Gastrocnemius medialis (tissue), 4 donors: ENCODE data around the gene CEP170B. TPM values are rescaled to one million over a fixed set of nuclear protein-coding genes. Genes with fewer than 3 reads are reported as not detected.
"Not testable (repeated sequence)": the region's sequence is repeated elsewhere in the genome, so short reads cannot be mapped to it uniquely, and the experiment has no call there.

Experiments
- ATAC-seq, 2 donors: fragments of 150-250 bp; one replicate each; pipeline ENCODE4 v1.9.1; 2016
- DNase-seq, 2 donors: peaks; one replicate each; pipeline ENCODE4 v3.0.0-alpha.2; 2019
- H3K27ac ChIP-seq, 4 donors: fragments of 200-600 bp; sonication (generic); 1 replicate in 1 of 4; 2 replicates in 3 of 4; pipeline ENCODE4 v1.5.1; 2016 to 2018; ENCODE audit warnings: mild to moderate bottlenecking in 2 of 4, moderate library complexity in 1 of 4
- H3K27me3 ChIP-seq, 3 donors: fragments of 200-600 bp; sonication (generic) in 2 of 3; 1 replicate in 1 of 3; 2 replicates in 2 of 3; pipeline versions ENCODE4 v1.5.1 to v1.6.0; 2016 to 2019; ENCODE audit warnings: mild to moderate bottlenecking in 1 of 3, moderate library complexity in 1 of 3
- H3K36me3 ChIP-seq, 2 donors: fragments of 200-600 bp; sonication (generic) in 1 of 2; one replicate each; pipeline ENCODE4 v1.5.1; 2017 to 2018
- H3K4me1 ChIP-seq, 2 donors: fragments of 200-600 bp; sonication (generic) in 1 of 2; one replicate each; pipeline ENCODE4 v1.5.1; 2016 to 2017; ENCODE audit warnings: mild to moderate bottlenecking in 2 of 2
- H3K4me3 ChIP-seq, 4 donors: fragments of 200-600 bp; sonication (generic) in 3 of 4; 1 replicate in 1 of 4; 2 replicates in 3 of 4; pipeline ENCODE4 v1.5.1; 2016 to 2019; ENCODE audit warnings: mild to moderate bottlenecking in 2 of 4
- H3K9me3 ChIP-seq, 3 donors: fragments of 200-600 bp; sonication (generic) in 2 of 3; 1 replicate in 1 of 3; 2 replicates in 2 of 3; pipeline ENCODE4 v1.5.1; 2016 to 2019
- POLR2A ChIP-seq, 2 donors: fragments of 450-650 bp; IDR thresholded peaks; one replicate each; pipeline ENCODE4 v1.6.1; 2017; ENCODE audit warnings: antibody characterized with exemption in 2 of 2, mild to moderate bottlenecking in 2 of 2, moderate library complexity in 2 of 2
- in situ Hi-C, 4 donors: fragments of 200-750 bp; cut with MboI; loops; one replicate each; pipeline versions ENCODE4 v1.15.0 to v1.8.0; 2017; ENCODE audit warnings: low sequenced_read_pairs in 4 of 4
- intact Hi-C: fragments of 100-400 bp; cut with DNase I; formaldehyde crosslinking; loops from one replicate; pipeline ENCODE4 v1.15.1; 2023; ENCODE audit warnings: low total_unique reads
- total RNA-seq, 4 donors: library from RNA; depleted of rRNA; stranded (reverse); fragments of >200 nt; gene quantifications; one replicate each; pipeline versions ENCODE4 v1.1.0 to v1.2.3, GENCODE V29; 2016
- TF ChIP-seq, protein P1 (sequence below), 5 experiments: fragments of 450-650 bp in 3 of 5; fragments of 200-600 bp in 2 of 5; sonication (generic) in 2 of 5; IDR thresholded peaks in 4 of 5; conservative IDR thresholded peaks in 1 of 5; 1 replicate in 4 of 5; 2 replicates in 1 of 5; pipeline ENCODE4 v1.5.1; 2016 to 2019; ENCODE audit warnings: antibody characterized with exemption in 5 of 5, mild to moderate bottlenecking in 3 of 5, moderate library complexity in 3 of 5

Gene CEP170B
- total RNA-seq, 4 donors from 2014 or later = 4.5 to 13.0 (median 7.1) TPM

DNA sequence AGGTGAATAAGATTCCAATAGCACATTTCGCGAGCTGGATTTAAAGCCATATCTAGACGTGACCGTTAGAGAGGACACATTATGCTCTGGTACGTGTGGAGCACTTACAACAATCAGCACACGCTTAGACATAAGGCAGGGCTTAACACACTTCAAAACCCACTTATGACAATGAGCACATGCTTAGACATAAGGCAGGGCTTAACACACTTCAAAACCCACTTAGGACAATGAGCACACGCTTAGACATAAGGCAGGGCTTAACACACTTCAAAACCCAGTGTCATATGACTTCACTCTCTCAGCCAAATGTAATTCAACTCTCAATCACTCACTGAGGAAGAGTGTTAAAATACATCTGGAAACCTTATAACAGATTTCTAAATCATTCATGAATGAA lies 48.4 kb downstream of the CEP170B start:
- Histone ChIP-seq H3K9me3 (no peaks in the 10 kb centered on the region), H3K4me1 (no peaks in the 10 kb centered on the region), H3K36me3 (no peaks in the 10 kb centered on the region), H3K4me3 (no peak overlapping the region), H3K27me3 (peaks cover 0 to 14% (median 7%) of the 10 kb centered on the region in 3 donors), H3K27ac (no peak overlapping the region)
- intact Hi-C loops (no loop called here), in situ Hi-C loops (no loop called here)
- ATAC-seq = no peak
- TF ChIP-seq, protein P1, sequence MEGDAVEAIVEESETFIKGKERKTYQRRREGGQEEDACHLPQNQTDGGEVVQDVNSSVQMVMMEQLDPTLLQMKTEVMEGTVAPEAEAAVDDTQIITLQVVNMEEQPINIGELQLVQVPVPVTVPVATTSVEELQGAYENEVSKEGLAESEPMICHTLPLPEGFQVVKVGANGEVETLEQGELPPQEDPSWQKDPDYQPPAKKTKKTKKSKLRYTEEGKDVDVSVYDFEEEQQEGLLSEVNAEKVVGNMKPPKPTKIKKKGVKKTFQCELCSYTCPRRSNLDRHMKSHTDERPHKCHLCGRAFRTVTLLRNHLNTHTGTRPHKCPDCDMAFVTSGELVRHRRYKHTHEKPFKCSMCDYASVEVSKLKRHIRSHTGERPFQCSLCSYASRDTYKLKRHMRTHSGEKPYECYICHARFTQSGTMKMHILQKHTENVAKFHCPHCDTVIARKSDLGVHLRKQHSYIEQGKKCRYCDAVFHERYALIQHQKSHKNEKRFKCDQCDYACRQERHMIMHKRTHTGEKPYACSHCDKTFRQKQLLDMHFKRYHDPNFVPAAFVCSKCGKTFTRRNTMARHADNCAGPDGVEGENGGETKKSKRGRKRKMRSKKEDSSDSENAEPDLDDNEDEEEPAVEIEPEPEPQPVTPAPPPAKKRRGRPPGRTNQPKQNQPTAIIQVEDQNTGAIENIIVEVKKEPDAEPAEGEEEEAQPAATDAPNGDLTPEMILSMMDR (IDR thresholded peaks at IDR 0.05 in 4 of 5, conservative IDR thresholded peaks at IDR 0.05 in 1 of 5) = no peak
- TF ChIP-seq POLR2A (IDR thresholded peaks at IDR 0.05) = no peak
- DNase-seq = no peak

DNA sequence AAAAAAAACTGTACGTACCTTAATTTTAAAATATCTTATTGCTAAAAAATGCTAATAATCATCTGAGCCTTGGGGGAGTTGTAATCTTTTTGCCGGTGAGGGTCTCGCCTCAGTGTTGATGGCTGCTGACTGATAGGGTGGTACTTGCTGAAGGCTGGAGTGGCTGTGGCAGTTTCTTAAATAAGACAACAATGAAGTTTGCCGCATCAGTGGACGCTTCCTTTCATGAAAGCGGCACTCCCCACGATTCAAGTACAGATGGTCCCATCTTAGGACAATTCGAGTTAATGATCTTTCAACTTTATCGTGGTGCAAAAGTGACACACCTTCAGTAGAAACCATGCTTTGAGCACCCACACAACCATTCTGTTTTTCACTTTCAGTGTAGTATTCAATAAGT lies 52.0 kb downstream of the CEP170B start:
- H3K36me3 ChIP-seq = no peaks in the 10 kb centered on the region
- H3K27ac ChIP-seq = no peak overlapping the region
- no peak for TF ChIP-seq POLR2A (IDR thresholded peaks at IDR 0.05)
- TF ChIP-seq, protein P1 (IDR thresholded peaks at IDR 0.05 in 4 of 5, conservative IDR thresholded peaks at IDR 0.05 in 1 of 5) = no peak
- DNase-seq = no peak
- H3K27me3 ChIP-seq = peaks cover 0 to 6% (median 4%) of the 10 kb centered on the region in 3 donors
- no peak overlapping the region for H3K4me3 ChIP-seq
- in situ Hi-C loops = no loop called here
- intact Hi-C loops = no loop called here
- no peaks in the 10 kb centered on the region for H3K9me3 ChIP-seq
- ATAC-seq = no peak
- no peaks in the 10 kb centered on the region for H3K4me1 ChIP-seq

DNA sequence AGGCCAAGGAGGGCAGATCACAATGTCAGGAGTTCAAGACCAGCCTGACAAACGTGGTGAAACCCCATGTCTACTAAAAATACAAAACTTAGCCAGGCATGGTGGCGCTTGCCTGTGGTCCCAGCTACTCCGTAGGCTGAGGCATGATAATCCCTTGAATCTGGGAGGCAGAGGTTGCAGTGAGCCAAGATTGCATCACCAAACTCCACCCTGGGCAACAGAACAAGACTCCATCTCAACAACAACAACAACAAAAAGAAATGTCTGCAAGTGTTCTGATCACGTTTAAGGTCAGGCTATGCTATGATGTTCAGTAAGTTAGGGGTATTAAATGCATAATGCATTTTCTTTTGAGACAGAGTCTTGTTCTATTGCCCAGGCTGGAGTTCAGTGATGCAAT lies 52.9 kb downstream of the CEP170B start:
- intact Hi-C loops (no loop called here), in situ Hi-C loops (no loop called here)
- Histone ChIP-seq H3K9me3 (no peaks in the 10 kb centered on the region), H3K4me1 (no peaks in the 10 kb centered on the region), H3K27ac (no peak overlapping the region), H3K27me3 (peaks cover 0 to 3% (median 0%) of the 10 kb centered on the region in 3 donors), H3K36me3 (no peaks in the 10 kb centered on the region), H3K4me3 (no peak overlapping the region)
- DNase-seq (no peak), ATAC-seq (no peak)
- TF ChIP-seq, protein P1 (IDR thresholded peaks at IDR 0.05 in 4 of 5, conservative IDR thresholded peaks at IDR 0.05 in 1 of 5) = no peak
- no peak for TF ChIP-seq POLR2A (IDR thresholded peaks at IDR 0.05)

DNA sequence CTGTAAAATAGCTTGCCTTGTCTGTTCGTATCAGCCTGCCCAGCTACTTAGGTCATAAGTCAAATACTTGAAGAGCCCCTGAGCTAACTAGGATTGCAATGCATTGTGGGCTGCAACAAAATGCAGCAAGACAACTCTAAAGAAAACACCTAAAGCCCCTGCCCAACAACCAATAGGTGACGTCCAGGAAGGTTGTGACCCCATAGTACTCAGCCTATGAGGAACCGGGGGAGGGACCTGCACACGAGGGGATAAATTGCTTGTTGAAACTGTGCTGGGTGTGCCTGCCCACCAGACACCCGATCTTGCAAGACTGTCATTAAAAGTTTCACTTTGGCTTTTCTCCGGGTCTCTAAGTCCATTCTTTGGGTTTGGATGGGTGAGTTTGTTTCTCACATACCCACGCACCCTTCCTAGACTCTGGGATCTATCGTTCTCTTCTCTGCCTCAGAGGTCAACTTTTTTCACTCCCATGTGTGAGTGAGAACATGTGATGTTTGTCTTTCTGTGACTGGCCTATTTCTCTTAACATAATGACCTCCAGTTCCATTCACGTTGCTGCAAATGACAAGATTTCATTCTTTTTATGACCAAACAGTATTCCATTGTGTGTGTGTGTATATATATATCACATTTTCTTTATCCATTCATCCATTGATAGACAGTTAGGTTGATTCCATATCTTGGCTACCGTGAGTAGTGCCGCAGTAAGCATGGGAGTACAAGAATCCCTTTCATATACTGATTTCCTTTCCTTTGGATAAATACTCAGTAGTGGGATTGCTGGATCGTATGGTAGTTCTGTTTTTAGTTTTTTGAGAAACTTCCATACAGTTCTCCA lies 54.3 kb downstream of the CEP170B start:
- ATAC-seq, DNase-seq, H3K4me1 ChIP-seq, H3K9me3 ChIP-seq, H3K36me3 ChIP-seq, intact Hi-C loops, in situ Hi-C loops, H3K4me3 ChIP-seq, H3K27ac ChIP-seq, H3K27me3 ChIP-seq: not testable (repeated sequence)

DNA sequence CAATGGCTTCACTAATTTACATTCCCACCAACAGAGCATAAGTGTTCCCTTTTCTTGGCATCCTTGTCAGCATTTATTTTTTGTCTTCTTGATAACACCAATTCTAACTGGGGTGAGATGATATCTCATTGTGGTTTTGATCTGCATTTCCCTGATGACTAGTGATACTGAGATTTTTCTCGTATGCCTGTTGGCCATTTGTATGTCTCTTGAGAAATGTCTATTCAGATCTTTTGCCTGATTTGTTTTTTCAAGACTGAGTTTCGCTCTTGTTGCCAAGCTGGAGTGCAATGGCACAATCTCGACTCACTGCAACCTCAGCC lies 54.9 kb downstream of the CEP170B start:
- no peaks in the 10 kb centered on the region for H3K36me3 ChIP-seq
- ATAC-seq (no peak), DNase-seq (no peak)

More for the DNA sequence above, 54.9 kb downstream of the CEP170B start:
- TF ChIP-seq, protein P1 (IDR thresholded peaks at IDR 0.05 in 4 of 5, conservative IDR thresholded peaks at IDR 0.05 in 1 of 5) = no peak
- TF ChIP-seq POLR2A (IDR thresholded peaks at IDR 0.05) = no peak
- H3K27me3 ChIP-seq = no peaks in the 10 kb centered on the region
- H3K4me3 ChIP-seq = no peak overlapping the region
- H3K4me1 ChIP-seq = no peaks in the 10 kb centered on the region
- in situ Hi-C loops = no loop called here
- H3K27ac ChIP-seq = no peak overlapping the region
- intact Hi-C loops = no loop called here
- no peaks in the 10 kb centered on the region for H3K9me3 ChIP-seq
